Stimulated activated CD8-positive, alpha-beta memory T cell treated with anti-CD3 and anti-CD28 coated beads, Interleukin-2, amount 100 ng/mL, for 48 hours (primary cell): ENCODE results near the gene USP31.

Source experiments
- DNase-seq, 2 donors: peaks; one replicate each; pipeline ENCODE4 v3.0.0-alpha.2; 2020; ENCODE audit warnings: low read depth in 2 of 2

USP31 gene

DNA sequence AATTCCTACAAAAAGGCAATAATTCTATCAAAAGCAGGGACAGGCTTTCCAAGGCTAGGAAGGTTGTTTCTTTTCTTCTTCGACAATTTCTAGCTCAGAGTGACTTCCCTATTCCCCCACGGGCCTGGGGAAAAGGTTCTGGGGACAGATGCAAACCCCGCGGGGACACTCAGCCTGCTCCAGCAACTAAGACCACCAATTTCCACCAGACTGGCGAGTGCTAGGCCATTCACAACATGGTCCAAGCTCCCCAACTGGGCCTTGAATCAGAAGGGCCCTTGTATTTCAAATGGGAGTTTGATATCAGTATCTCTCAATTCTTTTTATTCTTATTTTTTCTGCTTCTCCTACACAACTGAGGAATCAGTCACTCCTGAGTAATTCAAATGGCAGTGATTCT lies 86.7 kb downstream of the USP31 start:
- DNase-seq: no peak

DNA sequence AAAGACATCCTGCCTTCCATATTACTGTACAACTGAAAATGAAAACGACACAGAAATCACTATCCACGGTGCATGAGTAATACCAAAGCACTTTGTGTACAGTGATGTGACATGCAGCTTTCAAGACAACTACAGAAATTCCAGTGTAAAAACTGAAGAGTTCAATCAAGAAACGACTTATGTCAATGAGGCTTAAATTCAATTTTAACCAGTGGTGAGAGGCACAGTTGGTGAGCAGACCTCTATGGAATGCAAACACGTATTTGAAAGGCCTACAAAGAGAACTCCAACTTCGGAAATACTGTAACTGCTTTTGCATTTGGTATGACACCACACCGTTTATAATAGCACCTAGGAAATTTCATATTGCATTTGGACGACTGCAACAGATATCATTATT lies 87.6 kb downstream of the USP31 start:
- DNase-seq: no peak

DNA sequence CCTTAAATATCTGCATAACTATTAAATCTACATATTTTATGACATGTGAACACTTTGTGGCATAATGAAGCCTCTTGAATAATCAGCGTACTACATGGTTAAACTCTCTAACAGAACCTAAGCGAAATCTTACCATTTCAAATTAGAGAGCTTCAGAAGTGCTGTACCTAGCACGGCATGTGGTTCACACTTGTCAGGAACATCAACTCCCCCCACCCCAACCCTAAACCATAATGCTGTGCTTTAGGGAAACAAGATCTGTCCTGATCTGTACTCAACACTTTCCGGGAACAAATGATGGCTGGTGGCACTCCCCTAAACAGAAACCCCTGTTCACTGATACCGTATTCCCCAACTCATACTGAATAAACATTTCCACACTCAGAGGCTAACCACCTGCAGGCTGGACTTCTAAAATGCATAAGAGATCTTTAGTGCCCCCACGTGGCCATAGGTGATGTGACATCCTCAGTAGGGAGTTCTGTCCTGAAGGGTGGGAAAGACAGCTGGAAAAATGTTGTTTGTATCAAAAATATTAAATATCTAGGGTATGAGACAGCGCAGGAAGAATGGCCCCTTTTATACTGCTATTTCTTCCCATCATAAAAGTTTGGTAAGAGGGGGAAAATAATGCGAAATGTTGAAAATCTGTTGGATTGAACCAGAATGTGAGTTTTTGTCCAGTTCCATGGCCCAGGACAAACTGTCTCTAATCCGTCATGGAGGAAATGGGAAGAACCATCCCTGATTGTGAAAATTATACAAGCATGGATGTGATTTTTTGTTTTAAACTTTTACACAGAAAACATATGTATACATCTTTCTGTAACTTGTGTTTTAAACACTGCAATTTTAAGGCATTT lies 88.6 kb downstream of the USP31 start:
- peak; percentile 7 to 51 for DNase-seq

DNA sequence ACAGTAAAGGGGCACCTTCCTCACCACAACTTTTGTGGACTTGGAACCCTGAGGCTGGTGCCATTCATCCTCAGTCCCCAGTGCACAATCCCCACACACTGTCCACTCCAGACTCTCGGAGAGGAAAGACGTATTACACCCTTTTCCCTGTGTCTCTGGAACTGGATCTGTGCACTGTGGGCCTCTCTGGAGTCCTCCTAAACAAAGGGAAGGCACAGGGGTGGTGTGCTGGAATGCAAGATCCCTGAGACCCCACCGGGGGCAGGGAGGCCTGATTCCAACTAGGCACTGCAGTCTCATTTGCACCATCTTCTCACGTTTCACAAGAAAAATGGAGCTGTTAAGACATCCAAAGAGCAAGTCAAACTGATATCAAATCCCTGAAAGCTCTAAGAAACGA lies 89.8 kb downstream of the USP31 start:
- no peak for DNase-seq

DNA sequence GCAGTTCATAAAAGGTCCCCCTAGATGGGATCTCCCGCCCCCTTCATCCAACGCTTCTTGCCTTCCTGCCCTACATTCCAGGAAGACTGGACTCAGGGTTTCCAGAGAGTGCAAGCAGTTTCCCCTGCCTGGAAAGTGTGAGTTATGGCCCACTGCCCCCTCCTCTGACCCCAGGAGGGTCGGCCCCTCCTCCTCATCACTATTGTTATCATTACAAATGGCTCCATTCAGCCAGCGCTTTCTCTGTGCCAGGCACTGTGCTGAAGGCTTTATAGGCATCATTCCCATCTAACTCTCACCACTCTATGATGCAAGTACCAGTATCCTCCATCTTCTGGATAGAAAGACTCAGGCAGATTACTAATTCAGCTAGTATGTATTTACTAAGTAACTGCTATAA lies 90.7 kb downstream of the USP31 start:
- no peak for DNase-seq

DNA sequence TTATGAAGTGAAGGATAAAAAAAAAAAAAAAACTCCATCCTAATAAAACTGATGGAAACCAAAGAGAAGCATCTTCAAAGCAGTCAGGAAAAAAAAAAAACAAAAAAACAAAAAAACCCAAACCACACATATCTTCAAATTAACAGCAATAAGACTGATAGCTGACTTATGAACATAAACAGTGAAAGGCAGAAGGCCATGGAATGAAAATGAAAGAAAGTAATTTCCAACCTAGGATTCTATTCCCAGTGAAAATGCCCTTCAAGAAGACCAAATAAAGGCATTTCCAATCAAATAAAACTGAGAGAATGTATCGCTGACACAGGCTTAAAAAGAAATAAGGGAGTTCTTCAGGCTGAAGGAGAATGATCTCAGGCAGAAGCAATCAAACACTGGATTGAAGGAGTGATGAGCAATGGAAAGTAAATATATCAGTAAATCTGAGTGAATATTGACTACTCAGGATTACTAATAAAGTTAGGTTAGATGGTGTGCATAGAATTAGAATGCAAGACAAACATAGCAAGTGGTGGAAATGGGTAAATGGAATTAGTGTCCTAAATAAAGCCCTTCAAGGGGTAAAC lies 92.1 kb downstream of the USP31 start:
- DNase-seq: no peak

DNA sequence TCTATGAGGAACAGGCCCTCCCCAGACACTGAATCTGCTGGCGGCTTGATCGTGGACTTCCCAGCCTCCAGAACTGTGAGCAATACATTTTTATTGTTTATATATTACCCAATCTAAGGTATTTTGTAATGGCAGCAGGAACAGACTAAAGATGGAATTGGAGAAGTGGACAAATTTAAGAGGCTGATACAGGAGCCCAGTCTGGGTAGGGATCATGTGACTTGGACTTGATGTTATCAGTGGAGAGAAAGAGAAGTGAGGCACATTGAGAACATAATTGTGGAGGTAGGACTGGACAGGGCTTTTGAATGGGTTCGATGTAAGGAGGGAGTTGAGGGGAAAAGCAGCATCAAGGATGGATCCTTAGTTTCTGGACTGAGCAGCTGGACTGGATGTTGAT lies 93.8 kb downstream of the USP31 start:
- DNase-seq: no peak

DNA sequence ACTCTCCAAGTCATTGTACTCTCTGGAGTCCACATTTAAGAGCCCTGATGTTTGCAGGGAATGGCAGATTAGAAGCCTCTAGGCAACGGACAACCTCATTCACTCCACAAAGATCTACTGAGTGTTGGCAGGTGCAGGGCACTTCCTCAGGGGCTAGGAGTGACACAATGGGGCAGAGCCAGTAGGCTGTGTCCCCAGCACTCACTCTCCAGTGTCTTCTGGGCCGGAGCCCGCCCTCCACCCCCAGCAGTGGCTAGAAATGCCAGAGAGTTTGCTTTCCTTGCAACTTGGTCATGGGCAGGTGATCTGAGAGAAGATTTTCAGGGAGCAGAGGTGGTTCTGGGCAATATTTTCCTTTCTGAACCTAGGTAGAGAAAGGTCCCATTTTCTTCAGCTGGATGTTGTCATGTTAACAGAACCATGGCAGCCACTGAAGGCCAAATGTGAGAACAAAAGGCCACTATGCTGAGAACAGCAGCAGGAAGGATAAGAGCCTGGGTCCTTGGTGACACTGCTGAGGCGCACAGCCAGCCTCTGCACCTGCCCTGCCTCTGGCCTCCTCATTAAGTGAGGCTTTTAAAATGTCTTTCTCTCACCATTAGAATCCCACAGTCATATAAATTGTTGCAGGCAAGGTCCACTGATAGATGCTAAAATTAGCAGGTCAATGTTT lies 96.2 kb downstream of the USP31 start:
- DNase-seq: no peak

DNA sequence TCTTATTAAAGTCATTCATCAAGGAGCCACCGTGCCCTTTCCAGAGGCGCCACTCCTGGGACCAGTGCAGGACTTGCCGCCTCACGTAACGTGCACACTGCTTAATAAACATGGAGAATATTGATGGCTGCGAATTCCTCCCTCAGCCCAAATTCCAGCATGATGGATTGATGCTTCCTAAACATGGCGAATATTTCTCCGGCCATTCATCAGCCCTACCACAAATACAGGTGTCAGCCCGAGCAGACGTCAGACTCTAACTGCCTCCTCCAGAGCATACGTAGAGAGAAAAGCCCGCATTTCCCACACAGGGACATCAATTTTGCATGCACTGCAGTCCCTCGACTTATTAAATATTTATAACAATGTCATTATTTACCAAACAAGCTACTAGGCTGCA lies 97.0 kb downstream of the USP31 start:
- DNase-seq: no peak

DNA sequence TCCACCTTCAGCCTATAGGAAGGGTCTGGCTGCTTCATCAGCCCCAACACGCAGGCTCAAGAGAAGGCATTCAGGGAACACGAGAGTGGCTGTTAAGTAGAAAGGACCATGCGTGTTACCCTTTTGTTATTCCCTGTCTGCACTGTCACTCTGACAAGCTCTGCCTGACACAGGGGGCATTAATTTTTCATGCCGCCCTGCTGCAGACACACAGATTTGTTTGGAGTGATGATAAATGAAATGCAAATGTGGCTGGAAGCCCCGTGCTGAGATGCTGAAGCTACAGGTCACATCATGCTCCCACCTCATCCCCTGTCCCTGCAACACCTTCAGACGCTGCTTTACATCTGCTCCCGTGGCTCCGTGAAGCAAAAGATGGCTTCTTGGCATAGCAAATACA lies 97.7 kb downstream of the USP31 start:
- DNase-seq: no peak

DNA sequence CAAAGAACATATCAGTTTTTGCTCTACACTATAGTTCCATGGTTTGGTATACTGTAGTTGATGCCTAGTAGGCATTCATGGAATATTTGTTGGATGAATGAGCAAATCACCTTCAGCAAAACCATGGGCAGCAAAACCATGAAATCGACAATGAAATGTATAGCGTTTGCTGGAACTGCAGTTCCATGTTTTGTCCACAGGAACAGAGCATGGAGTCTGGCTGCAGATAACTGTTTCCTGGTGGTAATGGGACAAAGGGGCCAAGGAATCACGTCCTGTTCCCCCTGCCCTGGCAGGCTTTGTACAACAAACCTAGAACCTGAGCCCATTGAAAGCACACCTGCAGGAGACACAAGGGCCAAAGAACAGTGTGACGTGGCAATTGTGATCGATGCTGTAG lies 101.1 kb downstream of the USP31 start:
- no peak for DNase-seq

DNA sequence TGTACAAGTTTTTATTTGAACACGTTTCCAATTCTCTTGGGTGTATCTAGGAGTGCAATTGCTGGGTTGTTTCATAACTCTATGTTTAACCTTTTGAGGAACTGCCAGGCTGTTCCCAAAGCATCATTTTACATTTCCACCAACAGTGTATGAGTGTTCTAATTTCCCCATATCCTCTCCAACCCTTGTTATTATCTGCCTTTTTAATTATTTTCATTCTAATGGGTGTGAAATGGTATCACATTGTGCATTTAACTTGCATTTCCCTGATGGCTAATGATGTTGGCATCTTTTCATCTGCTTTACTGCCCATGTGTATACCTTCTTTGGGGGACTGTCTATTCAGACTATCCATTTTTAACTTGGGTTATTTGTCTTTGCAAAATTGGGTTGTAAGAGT lies 104.2 kb downstream of the USP31 start:
- no peak for DNase-seq

DNA sequence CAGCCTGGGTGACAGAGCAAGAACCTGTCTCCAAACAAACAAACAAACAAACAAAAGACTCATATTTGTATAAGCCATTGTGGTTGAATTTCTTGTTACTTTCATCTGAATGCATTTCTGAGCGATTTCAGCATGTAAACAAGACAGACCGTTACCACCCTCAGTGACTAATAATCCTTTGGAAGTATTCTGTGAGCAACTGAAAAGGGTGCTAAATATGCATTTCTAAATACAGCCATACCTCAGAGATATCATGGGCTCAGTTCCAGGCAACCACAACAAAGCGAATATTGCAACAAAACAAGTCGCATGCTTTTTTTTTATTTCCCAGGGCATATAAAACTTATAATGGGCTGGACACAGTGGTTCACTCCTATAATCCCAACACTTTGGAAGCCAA lies 109.0 kb downstream of the USP31 start:
- DNase-seq: no peak

DNA sequence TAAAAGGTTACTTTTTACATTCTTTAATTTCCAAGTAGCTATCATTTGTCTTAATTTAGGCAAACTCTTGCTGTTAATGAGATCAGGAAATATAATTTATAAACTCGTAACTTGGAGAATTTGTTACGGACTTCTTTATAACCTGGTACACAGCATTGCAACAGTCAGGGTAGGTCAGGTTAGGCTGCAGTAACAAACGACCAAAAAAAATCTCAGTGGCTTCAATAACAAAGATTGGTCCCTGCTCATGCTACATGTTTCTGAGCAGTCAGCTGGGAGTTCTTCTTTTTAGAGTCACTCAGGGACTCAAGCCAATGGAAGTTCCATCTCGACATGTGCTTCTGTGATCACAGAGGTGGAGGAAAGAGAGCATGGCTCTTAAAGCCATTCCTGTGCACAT lies 110.1 kb downstream of the USP31 start:
- no peak for DNase-seq

DNA sequence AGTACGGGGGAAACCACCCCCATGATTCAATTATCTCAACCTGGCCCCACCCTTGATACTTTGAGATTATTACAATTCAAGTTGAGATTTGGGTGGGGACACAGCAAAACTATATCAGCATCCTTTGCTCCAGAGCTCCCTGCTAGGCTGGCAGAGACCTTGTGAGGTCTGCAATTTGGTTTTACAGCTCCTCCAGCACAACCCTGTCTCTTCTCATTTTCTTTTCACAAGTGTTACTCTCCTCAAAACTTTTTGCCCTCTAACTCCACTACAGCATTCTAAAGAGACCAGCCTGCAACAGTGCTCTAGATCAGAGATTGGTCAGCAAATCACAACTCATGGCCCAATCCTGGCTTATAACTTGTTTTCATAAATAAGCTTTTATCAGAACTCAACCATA lies 114.0 kb downstream of the USP31 start:
- no peak for DNase-seq

DNA sequence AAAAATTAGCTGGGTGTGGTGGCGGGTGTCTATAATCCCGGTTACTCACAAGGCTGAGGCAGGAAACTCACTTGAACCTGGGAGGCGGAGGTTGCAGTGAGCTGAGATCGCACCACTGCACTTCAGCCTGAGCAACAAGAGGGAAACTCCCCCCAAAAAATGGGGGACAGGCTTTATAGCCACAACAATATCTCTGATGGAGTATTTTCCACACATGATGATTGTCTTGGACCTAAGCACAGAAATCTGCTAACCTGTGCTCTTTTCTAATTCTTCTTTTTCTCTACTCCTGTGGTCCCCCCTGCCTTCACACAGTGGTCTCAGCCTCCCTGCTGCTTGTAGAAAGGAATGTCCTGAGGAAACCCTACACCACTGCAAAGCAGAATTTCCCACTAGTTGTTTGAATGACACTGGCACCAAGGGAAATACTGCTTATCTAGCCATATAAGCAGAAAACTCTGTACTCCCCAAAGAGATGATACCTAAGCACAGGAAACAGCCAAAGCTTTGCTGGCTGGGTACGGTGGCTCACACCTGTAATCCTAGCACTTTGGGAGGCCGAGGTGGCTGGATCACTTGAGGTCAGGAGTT lies 117.6 kb downstream of the USP31 start:
- DNase-seq: no peak

DNA sequence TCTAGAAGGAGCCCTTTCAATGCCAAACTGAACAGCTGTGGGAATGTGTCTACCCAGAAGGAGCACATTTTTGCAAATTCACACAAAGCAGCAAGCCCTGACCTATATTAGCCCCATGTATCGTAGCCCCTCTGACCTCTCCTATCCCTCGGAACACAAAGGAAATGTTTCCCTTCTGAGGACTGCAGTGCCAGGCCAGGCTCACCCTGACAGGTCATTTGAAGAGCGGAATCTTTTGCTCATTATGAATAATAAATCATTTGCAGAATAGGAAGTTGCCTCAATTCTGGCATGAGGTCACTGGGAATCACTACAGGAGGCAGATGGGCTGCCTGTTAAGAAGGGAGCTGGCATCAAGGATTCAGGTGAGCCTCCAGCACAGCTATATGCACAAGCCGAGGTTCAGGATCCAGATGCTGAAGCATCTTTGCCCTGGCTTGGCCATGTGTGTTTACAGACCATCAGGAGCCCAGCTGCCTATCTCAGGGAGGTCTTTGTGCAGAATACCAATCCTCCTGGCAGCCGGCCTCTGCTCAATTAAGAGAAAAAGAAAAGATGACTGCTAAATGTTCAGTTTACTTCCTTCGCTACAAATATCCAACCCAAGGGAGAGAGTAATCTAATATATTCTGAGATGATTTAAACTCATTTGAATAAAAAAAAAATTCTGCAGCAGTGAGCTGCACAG lies 119.4 kb downstream of the USP31 start:
- no peak for DNase-seq

DNA sequence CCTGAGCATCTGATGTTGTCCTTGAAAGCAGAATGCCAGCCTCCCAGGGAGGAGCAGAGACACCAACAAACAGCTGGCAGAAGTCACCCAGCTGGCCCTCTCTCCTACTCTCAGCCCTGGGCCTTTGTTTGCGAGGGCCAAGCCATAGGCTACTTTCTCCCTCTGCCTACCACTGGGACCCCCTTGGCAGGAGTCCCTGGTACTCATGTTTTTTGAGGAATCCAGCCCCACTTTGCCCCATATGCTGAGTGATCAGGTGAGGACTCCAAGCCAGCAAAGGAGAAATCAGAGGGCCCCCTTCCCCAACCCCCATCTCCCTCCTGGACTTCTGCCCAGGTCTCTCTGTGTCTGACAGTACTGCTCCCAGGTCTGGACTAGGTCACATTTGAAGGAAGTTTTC lies 121.9 kb downstream of the USP31 start:
- no peak for DNase-seq

DNA sequence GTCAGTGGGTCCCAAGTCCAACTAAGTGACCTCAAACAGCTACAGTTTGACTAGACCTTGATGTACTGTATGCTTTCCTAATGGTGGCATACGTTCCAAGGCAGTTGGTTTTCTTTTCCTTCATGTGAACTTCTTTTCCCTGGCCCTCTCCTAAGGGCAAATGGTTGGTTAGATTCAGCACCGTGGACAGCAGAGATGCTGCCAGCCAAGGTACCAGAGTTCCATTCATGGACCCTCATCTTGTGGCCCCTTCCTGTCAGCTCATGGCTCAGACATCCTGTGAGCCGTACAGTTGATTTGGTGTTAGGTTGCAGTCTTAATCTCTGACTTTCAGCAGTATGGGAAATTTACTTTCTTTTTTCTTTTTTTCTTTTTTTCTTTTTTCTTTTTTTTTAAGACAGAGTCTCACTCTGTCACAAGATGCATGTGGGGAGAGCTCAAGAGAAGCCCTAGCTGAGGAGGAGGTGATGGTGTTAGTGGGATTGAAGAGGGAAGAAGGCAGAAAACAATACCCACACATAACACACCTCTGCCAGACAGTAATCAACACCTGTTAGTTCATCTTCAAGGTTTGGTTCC lies 122.4 kb downstream of the USP31 start:
- DNase-seq: no peak

DNA sequence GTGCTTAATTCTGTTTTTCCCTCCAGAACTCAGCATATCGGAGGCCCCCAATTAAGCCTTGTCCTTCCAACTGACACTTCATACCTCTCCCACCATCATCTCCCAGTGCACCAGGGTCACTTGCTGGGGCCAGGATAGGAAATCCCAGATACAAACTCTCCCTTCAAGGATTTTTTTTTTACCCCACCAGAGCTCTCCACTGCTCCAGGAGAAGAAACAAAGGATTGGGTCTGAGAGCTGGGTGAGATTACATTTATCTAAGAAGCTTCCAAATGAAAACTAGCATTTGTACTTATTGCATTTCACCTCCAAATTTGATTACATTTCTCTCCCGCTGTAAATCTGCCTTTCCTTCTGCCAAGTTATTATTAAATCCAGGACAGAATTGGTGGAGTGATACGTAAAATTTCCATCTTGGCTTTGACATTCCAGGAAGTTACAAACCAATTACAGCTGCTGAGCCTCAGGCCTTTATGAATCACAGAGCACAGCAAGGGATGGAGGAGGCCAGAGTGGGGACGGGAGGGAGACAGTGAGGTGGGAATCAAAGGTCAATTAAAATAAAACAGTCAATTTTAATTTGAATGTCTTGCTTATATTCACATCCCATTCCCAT lies 123.5 kb downstream of the USP31 start:
- DNase-seq: no peak

DNA sequence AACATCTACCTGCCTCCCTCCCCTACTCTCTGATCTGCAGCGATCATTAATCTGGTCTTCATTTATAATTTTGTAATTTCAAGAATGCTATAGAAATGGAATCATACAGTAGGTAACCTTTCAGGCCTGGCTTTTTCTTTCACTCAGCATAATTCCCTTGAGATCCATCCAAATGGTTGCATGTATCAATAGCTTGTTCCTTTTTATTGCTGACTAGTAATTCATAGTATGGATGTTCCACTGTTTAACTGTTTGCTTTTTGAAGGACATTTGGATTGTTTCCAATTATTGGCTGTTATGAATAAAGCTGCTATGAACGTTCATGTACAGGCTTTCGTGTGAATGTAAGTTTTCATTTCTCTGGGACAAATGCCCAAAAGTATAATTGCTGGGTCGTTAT lies 125.2 kb downstream of the USP31 start:
- no peak for DNase-seq
